MCF 10A (cell line): Measurements from ENCODE around the gene KRTAP4-6. TPM values are rescaled to one million over a fixed set of nuclear protein-coding genes. Genes with fewer than 3 reads are reported as not detected.
"Not testable (repeated sequence)": the region's sequence is repeated elsewhere in the genome, so short reads cannot be mapped to it uniquely, and the experiment has no call there.

Source experiments
- BruUV-seq: library from RNA; stranded (reverse); fragments of 400-500 nt; replicated peaks from 2 replicates; lab custom pipeline; 2021; lab: Mats Ljungman, UMichigan
- CTCF ChIA-PET: fragments of 300-600 bp; sonication (Branson Sonifier 250); formaldehyde crosslinking; extraction: SDS; loops from one replicate; lab custom pipeline; 2021; ENCODE audit warnings: antibody characterized with exemption, inconsistent platforms; lab: Yijun Ruan, JAX
- POLR2A ChIA-PET: fragments of 300-600, 350-650 bp; sonication (Branson Sonifier 250); formaldehyde crosslinking; extraction: SDS; loops from one replicate; lab custom pipeline; 2020; ENCODE audit warnings: antibody characterized with exemption, inconsistent platforms; lab: Yijun Ruan, JAX
- DNase-seq: peaks from one replicate; pipeline ENCODE4 v3.0.0-alpha.2; 2018; ENCODE audit not compliant: unreplicated experiment
- H3K27ac Mint-ChIP-seq: one replicate; pipeline ENCODE4 v1.8.0; 2022; ENCODE audit warnings: mild to moderate bottlenecking, low read depth, mixed read lengths; ENCODE audit not compliant: unreplicated experiment
- H3K27me3 Mint-ChIP-seq: one replicate; pipeline ENCODE4 v1.8.0; 2022; ENCODE audit warnings: mixed read lengths; ENCODE audit not compliant: insufficient read depth, unreplicated experiment
- H3K36me3 Mint-ChIP-seq: one replicate; pipeline ENCODE4 v1.8.0; 2022; ENCODE audit warnings: mild to moderate bottlenecking, moderate library complexity, mixed read lengths; ENCODE audit not compliant: insufficient read depth, unreplicated experiment
- H3K4me1 Mint-ChIP-seq: one replicate; pipeline ENCODE4 v1.8.0; 2022; ENCODE audit warnings: mixed read lengths; ENCODE audit not compliant: insufficient read depth, unreplicated experiment
- H3K4me3 Mint-ChIP-seq: one replicate; pipeline ENCODE4 v1.8.0; 2022; ENCODE audit warnings: mild to moderate bottlenecking, moderate library complexity, mixed read lengths; ENCODE audit not compliant: unreplicated experiment
- H3K9me3 Mint-ChIP-seq: one replicate; pipeline ENCODE4 v1.8.0; 2022; ENCODE audit warnings: mixed read lengths; ENCODE audit not compliant: unreplicated experiment
- CTCF ChIP-seq: fragments of 200-600 bp; IDR thresholded peaks from one replicate; pipeline ENCODE4 v1.8.0; 2022; ENCODE audit warnings: antibody characterized with exemption, mild to moderate bottlenecking; ENCODE audit not compliant: unreplicated experiment
- intact Hi-C: fragments of 100-400 bp; cut with micrococcal nuclease; formaldehyde crosslinking; loops from 2 replicates; pipeline ENCODE4 v1.14.1; 2022
- total RNA-seq: library from RNA; stranded (reverse); gene quantifications from 2 replicates; pipeline ENCODE4 v1.2.3, GENCODE V29; 2022

Gene KRTAP4-6
- total RNA-seq, 1 experiment from 2014 or later, result not detected

- Mint-ChIP-seq H3K9me3 (peaks cover 13% of the 10 kb centered on the region), H3K27me3 (no peaks in the 10 kb centered on the region), H3K36me3 (no peaks in the 10 kb centered on the region), H3K27ac (no peak overlapping the region), H3K4me3 (no peak overlapping the region), H3K4me1 (peaks cover 5% of the 10 kb centered on the region)
- CTCF ChIA-PET, result no interaction called here
- POLR2A ChIA-PET, result no interaction called here
- no TSS peak for BruUV-seq
- intact Hi-C loops, result no loop called here
- DNase-seq, result no peak
- no peak for TF ChIP-seq CTCF
Observed at GRCh38 chr17:41125064-41125463, 15.3 kb downstream of the KRTAP4-6 start.

- H3K27ac Mint-ChIP-seq, CTCF ChIA-PET, H3K4me1 Mint-ChIP-seq, H3K27me3 Mint-ChIP-seq, BruUV-seq, H3K4me3 Mint-ChIP-seq, DNase-seq, H3K36me3 Mint-ChIP-seq, intact Hi-C loops, H3K9me3 Mint-ChIP-seq: not testable (repeated sequence)
- POLR2A ChIA-PET, result interaction anchor here (0.5 kb wide), 1 partner anchor 740 kb away, joined by 3 read pairs; no protein-coding TSS in a partner anchor
Observed at GRCh38 chr17:41123991-41124371, 16.4 kb downstream of the KRTAP4-6 start, which contains the start of gene KRTAP4-12. Gene KRTAP4-12 (minus strand): TSS chr17:41124182. CDS start chr17:41124122, 60 bp downstream.

- H3K9me3 Mint-ChIP-seq, DNase-seq, intact Hi-C loops, H3K36me3 Mint-ChIP-seq, H3K4me1 Mint-ChIP-seq, BruUV-seq, CTCF ChIA-PET, H3K27me3 Mint-ChIP-seq, H3K4me3 Mint-ChIP-seq, H3K27ac Mint-ChIP-seq: not testable (repeated sequence)
- POLR2A ChIA-PET, result interaction anchor here (0.5 kb wide), 1 partner anchor 741 kb away, joined by 3 read pairs; no protein-coding TSS in a partner anchor
Observed at GRCh38 chr17:41123292-41123990, 16.9 kb downstream of the KRTAP4-6 start.

DNA sequence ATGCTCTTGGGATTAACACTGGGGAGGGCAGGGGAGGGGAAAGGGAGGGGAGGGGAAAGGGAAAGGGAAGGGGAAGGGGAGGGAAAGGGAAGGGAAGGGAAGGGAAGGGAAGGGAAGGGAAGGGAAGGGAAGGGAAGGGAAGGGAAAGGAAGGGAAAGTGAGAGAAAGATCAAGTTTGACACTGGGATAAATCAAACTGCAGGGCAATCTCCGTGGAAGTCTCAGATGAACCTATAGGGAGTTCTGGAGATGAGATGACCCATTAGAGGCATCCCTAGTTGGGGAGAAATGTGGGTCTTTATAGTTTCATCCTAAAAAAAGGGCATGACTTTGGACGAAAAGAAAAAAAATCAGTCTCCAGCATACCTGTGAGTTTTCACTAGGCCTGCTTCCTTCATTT, 18.6 kb downstream of the KRTAP4-6 start:
- no peak for TF ChIP-seq CTCF
- no peaks in the 10 kb centered on the region for H3K36me3 Mint-ChIP-seq
- DNase-seq, result no peak
- H3K9me3 Mint-ChIP-seq, result peaks cover 5% of the 10 kb centered on the region
- H3K27me3 Mint-ChIP-seq, result peaks cover 12% of the 10 kb centered on the region
- peaks cover 11% of the 10 kb centered on the region for H3K4me1 Mint-ChIP-seq
- ChIA-PET POLR2A (interaction anchor here (0.6 kb wide), 1 partner anchor 471 kb away, joined by 4 read pairs; no protein-coding TSS in a partner anchor), CTCF (no interaction called here)
- H3K4me3 Mint-ChIP-seq, result no peak overlapping the region
- BruUV-seq, result no TSS peak
- H3K27ac Mint-ChIP-seq, result no peak overlapping the region
- intact Hi-C loops, result no loop called here

- H3K27ac Mint-ChIP-seq, result not testable (repeated sequence)
Observed at GRCh38 chr17:41119696-41120690, 20.4 kb downstream of the KRTAP4-6 start.

More at GRCh38 chr17:41119696-41120690, 20.4 kb downstream of the KRTAP4-6 start:
- CTCF ChIA-PET, DNase-seq, intact Hi-C loops, H3K9me3 Mint-ChIP-seq, H3K4me3 Mint-ChIP-seq, H3K36me3 Mint-ChIP-seq, BruUV-seq: not testable (repeated sequence)
- Mint-ChIP-seq H3K27me3 (peaks cover 13% of the 10 kb centered on the region), H3K4me1 (peaks cover 11% of the 10 kb centered on the region)
- POLR2A ChIA-PET, result interaction anchor here (0.8 kb wide), 1 partner anchor 171 kb away, joined by 3 read pairs; no protein-coding TSS in a partner anchor
